ACC112 (cell line): Measurements from ENCODE around the gene SFI1.

ENCODE experiments used
- H2AFZ ChIP-seq: fragments of 200-600 bp; sonication (generic); one replicate; pipeline ENCODE4 v1.6.0; 2017; ENCODE audit warnings: antibody characterized with exemption, low read length; ENCODE audit not compliant: unreplicated experiment
- H3K27ac ChIP-seq: fragments of 200-600 bp; sonication (generic); 2 replicates; pipeline ENCODE4 v1.5.1; 2014; ENCODE audit warnings: low read depth, mild to moderate bottlenecking, antibody characterized with exemption, low read length, moderate library complexity
- H3K27me3 ChIP-seq: fragments of 200-600 bp; sonication (generic); 2 replicates; pipeline ENCODE4 v1.6.1; 2014; ENCODE audit warnings: mild to moderate bottlenecking, antibody characterized with exemption, low read length, moderate library complexity, mixed read lengths; ENCODE audit not compliant: insufficient read depth
- H3K36me3 ChIP-seq: fragments of 200-600 bp; sonication (generic); 2 replicates; pipeline ENCODE4 v1.6.1; 2016; ENCODE audit warnings: mild to moderate bottlenecking, antibody characterized with exemption, low read length, moderate library complexity, mixed read lengths; ENCODE audit not compliant: insufficient read depth
- H3K4me1 ChIP-seq: fragments of 200-600 bp; sonication (generic); one replicate; pipeline ENCODE4 v1.6.1; 2016; ENCODE audit warnings: low read length, mixed read lengths; ENCODE audit not compliant: insufficient read depth, unreplicated experiment, control insufficient read depth
- H3K4me3 ChIP-seq: fragments of 200-600 bp; sonication (generic); 2 replicates; pipeline ENCODE4 v1.5.1; 2014; ENCODE audit warnings: mild to moderate bottlenecking, low read depth, low read length
- H3K79me2 ChIP-seq: fragments of 200-600 bp; sonication (generic); one replicate; pipeline ENCODE4 v1.6.0; 2016; ENCODE audit warnings: low read length; ENCODE audit not compliant: control insufficient read depth, unreplicated experiment, insufficient read depth

Gene SFI1

GRCh38 chr22:31637447-31637890 lies 141.1 kb downstream of the SFI1 start:
- H2AFZ ChIP-seq = no peak overlapping the region
- H3K79me2 ChIP-seq = peaks cover 25% of the 10 kb centered on the region
- no peaks in the 10 kb centered on the region for H3K27me3 ChIP-seq
- H3K4me1 ChIP-seq = peaks cover 24% of the 10 kb centered on the region
- peak overlapping the region; percentile 80 for H3K27ac ChIP-seq
- H3K36me3 ChIP-seq = no peaks in the 10 kb centered on the region
- 0 out of 2 replicates have a peak overlapping the region, but pooled peaks have one; percentile 44 for H3K4me3 ChIP-seq

DNA sequence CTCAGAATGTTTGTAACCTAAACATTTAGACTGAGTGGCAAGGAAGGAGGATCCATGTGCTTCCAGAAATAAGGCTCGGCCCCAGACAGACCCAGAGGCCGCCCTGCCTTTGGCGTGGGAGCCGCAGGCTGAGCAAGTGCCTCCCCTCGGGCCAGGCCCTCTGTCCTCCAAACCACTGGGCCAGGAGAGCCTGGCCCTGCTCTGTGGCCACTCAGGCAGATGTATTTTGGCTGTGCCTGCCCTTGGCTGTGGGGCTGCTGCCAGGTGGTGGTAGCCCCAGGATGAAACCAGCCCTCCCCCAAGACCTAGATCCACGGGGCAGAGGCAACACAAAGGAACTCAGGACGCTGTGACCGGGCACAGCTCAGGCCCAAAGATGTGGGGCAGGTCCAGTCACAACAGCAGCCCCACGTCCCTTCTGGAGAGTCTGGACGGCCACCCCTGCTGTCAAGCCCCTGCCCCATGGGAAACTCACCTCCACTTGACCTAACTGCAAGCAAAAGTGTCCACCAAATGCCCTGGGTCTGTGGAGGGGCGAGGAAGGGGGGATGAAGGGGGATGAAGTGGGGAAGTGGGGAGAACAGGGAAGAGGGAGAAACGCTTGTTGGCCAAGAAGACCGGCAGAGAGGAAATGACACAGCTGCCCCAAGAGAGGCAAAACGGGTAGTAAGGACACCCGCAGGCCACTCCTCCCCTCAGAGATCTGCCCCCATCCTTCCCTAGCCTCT lies 141.7 kb downstream of the SFI1 start:
- H2AFZ ChIP-seq = no peak overlapping the region
- peaks cover 24% of the 10 kb centered on the region for H3K4me1 ChIP-seq
- peak overlapping the region; percentile 44 for H3K4me3 ChIP-seq
- no peaks in the 10 kb centered on the region for H3K27me3 ChIP-seq
- no peaks in the 10 kb centered on the region for H3K36me3 ChIP-seq
- H3K79me2 ChIP-seq = peaks cover 22% of the 10 kb centered on the region
- peak overlapping the region; percentile 80 for H3K27ac ChIP-seq

DNA sequence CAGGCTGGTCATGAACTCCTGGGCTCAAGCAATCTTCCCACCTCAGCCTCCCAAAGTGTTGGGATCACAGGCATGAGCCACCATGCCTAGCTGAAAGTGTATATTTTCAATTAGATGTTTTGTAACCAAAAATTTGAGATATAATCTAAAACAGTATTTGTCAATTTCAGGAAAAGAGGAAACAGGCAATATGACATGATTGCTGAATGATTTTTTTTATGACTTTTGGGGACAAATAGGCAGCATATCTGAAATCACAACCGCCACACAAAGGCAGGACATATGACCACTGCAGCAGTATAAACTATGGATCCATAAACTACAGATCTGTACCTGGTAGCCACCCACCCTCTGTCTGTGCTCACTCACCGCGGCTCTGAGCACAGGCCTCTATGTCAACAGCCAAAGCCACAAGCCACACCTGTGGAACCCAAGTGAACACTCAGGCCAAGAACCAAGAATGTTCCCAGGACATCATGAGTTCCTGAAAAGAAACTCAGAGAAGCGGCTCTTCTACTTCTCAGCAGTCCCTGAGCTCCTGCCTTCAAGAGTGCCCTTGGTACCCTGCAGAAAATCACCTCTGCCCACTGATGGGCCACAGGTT lies 143.2 kb downstream of the SFI1 start:
- Histone ChIP-seq H2AFZ (no peak overlapping the region), H3K27me3 (no peaks in the 10 kb centered on the region), H3K4me3 (no peak overlapping the region), H3K36me3 (no peaks in the 10 kb centered on the region), H3K4me1 (peaks cover 24% of the 10 kb centered on the region), H3K27ac (peak overlapping the region; percentile 80; the same call in 1 of the 2 replicates), H3K79me2 (peaks cover 21% of the 10 kb centered on the region)

GRCh38 chr22:31646186-31647019 lies 150.1 kb downstream of the SFI1 start:
- Histone ChIP-seq H3K4me1 (peaks cover 32% of the 10 kb centered on the region), H3K79me2 (peaks cover 18% of the 10 kb centered on the region), H2AFZ (no peak overlapping the region), H3K27me3 (no peaks in the 10 kb centered on the region), H3K36me3 (peaks cover 3% of the 10 kb centered on the region; the same call in 1 of the 2 replicates), H3K4me3 (0 out of 2 replicates have a peak overlapping the region, but pooled peaks have one; percentile 28), H3K27ac (peak overlapping the region; percentile 100)

GRCh38 chr22:31647066-31647465 lies 150.7 kb downstream of the SFI1 start:
- Histone ChIP-seq H3K4me3 (no peak overlapping the region), H2AFZ (no peak overlapping the region), H3K36me3 (peaks cover 3% of the 10 kb centered on the region; the same call in 1 of the 2 replicates), H3K4me1 (peaks cover 32% of the 10 kb centered on the region), H3K27me3 (no peaks in the 10 kb centered on the region), H3K27ac (peak overlapping the region; percentile 100), H3K79me2 (peaks cover 19% of the 10 kb centered on the region)

DNA sequence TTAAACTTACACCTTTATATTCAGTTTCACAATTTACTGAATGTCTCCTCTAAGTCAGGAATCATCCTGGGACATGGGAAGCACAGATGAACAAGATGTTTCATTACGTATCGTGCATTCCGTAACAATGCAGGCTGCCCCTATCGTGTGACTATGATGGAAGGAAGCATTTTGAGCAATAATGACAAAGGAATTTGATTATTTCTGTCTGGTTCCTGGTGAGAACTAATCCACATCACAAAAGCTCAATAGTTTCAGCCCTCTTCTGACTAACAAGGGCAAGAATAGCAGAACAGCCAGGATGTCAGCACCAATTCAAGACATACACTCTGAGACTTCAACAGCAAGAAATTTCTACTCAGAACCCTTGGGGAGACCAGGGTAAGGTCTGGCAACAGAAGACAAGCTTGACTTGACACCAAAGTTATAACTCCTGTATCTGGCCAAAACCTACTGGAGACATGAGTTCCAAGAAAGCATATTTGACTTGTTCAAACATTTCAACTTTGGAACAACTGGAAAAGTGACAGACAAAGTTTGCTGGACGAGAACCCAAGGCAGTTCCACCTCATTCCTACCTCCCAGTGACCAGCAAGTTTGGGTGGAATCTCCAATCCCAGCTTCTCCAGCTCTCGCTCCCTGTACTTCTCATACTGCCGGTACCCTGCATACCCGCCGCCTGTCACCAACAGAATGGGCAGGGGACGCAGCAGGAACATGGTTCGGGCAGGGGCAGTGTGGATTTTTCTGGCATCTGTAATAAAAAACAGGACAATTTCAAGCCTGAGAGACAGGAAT lies 151.4 kb downstream of the SFI1 start:
- H3K27me3 ChIP-seq = no peaks in the 10 kb centered on the region
- no peak overlapping the region for H3K4me3 ChIP-seq
- no peak overlapping the region for H2AFZ ChIP-seq
- peaks cover 3% of the 10 kb centered on the region; the same call in 1 of the 2 replicates for H3K36me3 ChIP-seq
- peaks cover 20% of the 10 kb centered on the region for H3K79me2 ChIP-seq
- peaks cover 32% of the 10 kb centered on the region for H3K4me1 ChIP-seq
- H3K27ac ChIP-seq = peak overlapping the region; percentile 100

DNA sequence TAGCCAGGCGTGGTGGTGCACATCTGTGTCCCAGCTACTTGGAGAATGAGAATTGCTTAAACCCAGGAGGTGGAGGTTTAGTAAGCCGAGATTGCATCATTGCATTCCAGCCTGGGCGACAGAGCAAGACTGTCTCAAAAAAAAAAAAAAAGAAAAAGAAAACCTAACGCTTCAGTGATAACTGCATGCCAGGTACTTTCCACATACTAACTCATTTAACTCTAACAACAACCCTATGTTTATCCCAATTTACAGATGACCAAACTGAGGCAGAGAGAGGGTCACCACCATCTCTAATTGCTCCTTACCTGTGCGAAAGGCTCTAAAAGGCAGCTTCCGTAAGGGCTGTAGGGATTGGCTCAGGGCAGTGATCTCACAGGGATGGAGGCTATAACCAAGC lies 154.1 kb downstream of the SFI1 start:
- Histone ChIP-seq H3K36me3 (peaks cover 3% of the 10 kb centered on the region; the same call in 1 of the 2 replicates), H3K4me3 (no peak overlapping the region), H3K4me1 (peaks cover 32% of the 10 kb centered on the region), H3K27ac (peak overlapping the region; percentile 77), H2AFZ (no peak overlapping the region), H3K79me2 (peaks cover 36% of the 10 kb centered on the region), H3K27me3 (no peaks in the 10 kb centered on the region)

DNA sequence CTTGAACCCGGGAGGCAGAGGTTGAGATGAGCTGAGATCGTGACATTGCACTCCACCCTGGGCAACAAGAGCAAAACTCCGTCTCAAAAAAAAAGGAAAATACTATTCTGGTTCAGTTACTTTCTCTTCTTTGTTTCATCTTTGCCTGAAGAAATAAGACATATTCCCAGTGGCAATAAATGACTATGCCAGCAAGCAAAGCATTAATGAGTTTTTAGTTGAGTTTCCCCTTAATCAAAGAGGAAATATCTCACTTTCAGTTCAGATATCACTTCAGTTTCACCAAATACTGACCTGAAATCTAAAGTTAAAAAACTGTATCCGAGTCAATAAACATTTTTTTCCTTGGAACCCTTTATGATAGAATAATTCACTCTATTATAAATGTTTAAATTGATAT lies 155.3 kb downstream of the SFI1 start:
- no peak overlapping the region for H3K4me3 ChIP-seq
- H3K36me3 ChIP-seq = peaks cover 3% of the 10 kb centered on the region; the same call in 1 of the 2 replicates
- no peak overlapping the region for H2AFZ ChIP-seq
- peak overlapping the region; percentile 45; the same call in 1 of the 2 replicates for H3K27ac ChIP-seq
- H3K27me3 ChIP-seq = no peaks in the 10 kb centered on the region
- H3K4me1 ChIP-seq = peaks cover 23% of the 10 kb centered on the region
- H3K79me2 ChIP-seq = peaks cover 37% of the 10 kb centered on the region

- Histone ChIP-seq H3K4me3 (no peak overlapping the region), H3K36me3 (peaks cover 3% of the 10 kb centered on the region; the same call in 1 of the 2 replicates), H3K27me3 (no peaks in the 10 kb centered on the region), H3K79me2 (peaks cover 40% of the 10 kb centered on the region), H3K27ac (peak overlapping the region; percentile 45; the same call in 1 of the 2 replicates), H3K4me1 (peaks cover 19% of the 10 kb centered on the region), H2AFZ (no peak overlapping the region)
Observed at GRCh38 chr22:31652088-31652487, 155.8 kb downstream of the SFI1 start.
